Activated CD8-positive, alpha-beta memory T cell treated with anti-CD3 and anti-CD28 coated beads for 48 hours (primary cell): Measurements from ENCODE around the gene CCDC180.
"Not testable (repeated sequence)": the region's sequence is repeated elsewhere in the genome, so short reads cannot be mapped to it uniquely, and the experiment has no call there.

ENCODE experiments used
- DNase-seq, 3 experiments: peaks; one replicate each; pipeline ENCODE4 v3.0.0-alpha.2; 2020; ENCODE audit warnings: low read depth in 2 of 3, low spot score in 2 of 3

The CCDC180 gene

DNA sequence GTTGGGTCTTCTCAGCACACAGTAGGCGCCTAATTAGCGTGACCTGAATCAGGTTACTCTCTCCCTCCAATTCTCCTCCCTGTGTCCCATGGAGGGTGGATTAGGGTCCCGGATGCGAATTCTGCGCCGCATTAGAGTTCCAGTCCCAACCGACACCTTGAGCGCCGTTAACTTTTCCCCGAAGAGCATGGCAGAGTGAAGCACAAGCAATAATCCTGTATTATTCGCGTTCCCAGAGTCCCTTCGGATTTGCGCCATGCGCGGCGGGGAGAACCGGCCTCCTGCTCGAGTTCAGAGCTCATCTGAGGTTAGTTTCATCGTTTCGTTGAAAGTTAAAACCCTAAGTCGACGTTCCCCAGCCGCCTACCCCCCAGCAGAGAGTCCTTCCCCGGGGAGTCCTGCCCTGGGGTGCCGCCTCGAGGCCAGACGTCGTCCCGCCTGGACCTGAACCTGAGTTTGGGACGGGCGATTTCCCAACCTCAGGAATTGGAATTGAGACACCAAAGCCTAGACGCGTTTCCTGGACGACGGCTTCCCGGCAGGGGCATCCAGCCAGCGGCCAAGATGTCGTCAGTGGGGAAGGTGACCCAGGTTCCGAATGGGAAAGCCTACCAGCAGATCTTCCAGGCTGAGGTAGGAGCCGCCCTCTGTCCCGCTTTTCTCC, at the start of gene CCDC180:
CCDC180 (plus strand) TSS at position 160 of the 664 bp plus-strand sequence; CDS start at position 565, 405 bp downstream.
- DNase-seq: no peak

DNA sequence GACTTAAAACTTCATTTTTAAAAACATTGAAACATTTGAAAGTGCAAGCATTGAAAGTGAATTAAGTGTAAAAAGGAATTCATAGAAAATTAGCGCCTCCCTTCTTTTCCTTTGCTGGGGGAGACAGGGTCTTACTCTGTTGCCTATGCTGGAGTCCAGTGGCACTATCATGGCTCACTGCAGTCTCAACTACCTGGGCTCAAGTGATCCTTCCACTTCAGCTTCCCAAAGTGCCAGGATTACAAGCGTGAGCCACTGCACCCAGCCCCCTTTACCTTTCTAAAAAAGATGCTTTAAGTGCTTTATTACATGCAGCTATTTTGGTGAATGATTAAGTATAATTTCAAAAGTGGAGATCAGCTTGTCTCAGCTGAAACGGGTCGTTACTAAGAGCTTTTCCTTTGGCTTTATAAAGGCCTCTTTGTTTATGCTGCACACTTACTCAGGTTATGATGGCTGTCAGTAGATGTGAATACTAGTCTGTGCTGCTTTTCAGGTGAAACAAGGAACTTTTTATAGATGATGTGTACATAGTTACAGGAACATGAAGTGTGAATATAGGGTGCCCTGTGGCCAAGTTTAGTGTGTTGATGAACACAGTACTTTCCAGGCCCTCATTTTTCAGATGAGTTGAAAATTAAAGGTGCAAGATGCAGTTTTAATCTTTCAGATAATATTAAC, 47.5 kb upstream of the CCDC180 start:
- DNase-seq: not testable (repeated sequence)

DNA sequence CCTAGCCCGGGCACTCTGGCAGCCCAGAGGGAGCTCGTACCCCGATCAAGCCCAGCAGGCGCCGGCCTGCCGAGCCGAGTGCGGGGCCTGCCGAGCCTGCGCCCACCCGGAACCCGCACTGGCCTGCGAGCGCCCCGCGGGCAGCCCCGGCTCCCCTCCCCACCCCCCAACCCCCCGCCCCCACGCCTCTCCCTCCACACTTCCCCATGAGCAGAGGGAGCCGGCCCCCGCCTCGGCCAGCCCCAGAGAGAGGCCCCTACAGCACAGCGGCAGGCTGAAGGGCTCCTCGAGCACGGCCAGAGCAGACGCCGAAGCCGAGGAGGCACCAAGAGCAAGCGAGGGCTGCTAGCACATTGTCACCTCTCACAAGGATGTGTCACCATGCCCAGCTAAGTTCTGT, 36.2 kb upstream of the CCDC180 start:
- no peak for DNase-seq

DNA sequence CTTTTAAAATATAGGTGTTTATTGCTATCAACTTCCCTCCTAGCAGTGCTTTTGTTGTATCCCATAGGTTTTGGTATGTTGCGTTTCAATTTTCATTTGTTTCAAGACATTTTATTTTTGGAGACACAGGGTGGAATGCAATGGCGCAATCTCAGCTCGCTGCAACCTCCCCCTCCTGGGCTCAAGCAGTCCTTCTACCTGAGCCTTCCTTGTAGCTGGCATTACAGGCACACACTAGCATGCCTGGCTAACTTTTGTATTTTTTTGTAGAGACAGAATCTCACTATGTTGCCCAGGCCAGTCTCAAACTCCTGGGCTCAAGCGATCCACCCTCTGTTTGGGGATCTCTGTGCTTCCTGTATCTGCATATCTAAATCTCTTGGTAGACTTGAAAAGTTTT, 35.4 kb upstream of the CCDC180 start:
- DNase-seq: no peak

DNA sequence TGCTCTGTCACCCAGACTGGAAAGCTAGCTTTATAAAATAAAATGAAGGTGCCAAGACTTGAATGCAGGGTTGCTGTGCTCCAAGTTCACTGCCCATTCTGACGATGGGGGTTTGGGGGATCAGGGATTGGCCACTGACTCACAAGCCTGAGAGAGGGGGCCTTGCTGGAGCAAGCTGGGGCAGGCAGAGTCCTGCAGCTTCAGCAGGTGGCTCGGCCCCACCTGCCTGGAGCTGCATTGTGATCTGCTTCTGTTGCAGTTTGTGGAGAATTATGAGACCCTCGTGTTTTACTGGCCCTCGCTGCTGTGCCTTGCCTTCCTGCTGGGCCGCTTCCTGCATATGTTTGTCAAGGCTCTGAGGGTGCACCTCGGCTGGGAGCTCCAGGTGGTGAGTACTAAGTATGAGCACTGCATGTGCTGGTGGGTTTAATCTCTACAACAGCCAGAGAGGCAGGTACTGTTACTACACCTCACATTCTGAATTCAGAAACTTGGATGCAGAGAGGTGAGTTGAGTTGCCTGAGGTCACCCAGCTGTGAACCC, 31.1 kb upstream of the CCDC180 start:
- no peak for DNase-seq

DNA sequence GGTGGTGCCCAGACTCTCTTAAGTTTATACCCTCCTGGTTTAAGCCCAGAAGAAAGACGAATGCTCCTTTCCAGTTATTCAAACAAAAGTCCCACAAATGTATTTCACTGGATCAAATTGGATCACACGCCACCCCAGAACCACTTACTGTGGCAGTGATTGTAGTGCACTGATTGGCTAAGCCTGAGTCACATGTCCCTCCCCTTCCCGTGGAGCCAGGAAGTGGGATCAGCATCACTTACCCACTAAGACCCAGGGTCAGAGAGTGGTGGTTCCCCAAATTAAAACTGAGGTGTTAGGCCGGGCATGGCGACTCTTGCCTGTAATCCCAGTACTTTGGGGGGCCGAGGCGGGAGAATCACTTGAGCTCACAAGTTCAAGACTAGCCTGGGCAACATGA, 29.5 kb upstream of the CCDC180 start:
- DNase-seq: no peak

DNA sequence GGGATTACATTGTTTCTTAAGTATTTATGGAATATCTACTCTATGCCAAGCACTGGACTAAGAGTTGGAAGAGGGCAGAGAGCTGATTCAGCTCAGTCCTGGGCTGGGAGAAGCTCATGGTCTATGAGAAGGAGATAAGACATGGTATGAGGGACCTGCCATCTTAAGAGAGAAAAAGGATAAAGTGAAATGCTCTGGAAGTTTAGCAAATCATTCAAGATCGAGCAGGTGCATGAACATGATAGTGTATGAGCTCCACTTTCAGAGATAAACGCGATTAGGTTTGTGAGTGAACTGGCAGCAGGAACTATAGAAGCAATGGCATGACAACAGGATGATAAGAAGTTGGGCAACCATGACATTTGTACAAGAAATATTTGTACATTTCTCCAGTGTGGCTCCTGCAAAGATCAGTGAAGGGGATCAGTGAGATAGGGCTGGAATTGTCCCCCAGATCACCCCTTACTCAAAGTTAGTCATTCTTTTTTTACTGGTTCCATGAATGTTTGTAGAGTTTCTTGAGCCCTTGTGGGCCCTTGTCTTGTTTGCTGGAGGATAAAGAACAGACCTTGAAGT, 26.6 kb upstream of the CCDC180 start:
- DNase-seq: no peak

DNA sequence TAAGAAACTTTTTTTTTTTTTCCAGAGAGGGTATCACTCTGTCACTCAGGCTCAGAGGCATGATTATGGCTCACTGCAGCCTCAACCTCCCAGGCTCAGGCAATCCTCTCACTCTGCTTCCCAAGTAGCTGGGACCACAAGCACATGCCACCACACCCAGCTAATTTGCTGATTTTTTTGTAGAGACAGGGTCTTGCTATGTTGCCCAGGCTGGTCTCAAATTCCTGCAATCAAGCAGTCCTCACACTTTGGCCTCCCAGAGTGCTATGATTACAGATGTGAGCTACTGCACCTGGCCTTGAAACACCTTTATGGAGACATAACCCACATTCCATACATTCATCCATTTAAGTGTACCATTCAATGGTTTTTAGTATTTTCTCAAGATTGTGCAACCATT, 23.7 kb upstream of the CCDC180 start:
- no peak for DNase-seq

DNA sequence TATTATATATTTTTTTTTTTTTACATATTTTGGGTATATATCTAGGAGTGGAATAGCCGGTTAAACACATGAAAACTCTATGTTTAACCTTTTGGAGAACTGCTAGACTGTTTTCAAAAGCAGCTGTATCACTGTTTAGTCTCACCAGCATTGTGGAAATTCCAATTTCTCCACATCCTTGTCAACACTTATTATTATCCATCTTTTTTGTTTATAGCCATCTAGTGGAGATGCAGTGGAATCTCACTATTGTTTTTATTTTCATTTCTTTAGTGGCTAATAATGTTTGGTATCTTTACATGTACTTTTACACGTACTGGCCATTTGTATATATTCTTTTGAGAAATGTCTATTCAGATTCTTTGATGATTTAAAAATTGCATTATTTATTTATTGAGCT, 22.7 kb upstream of the CCDC180 start:
- DNase-seq: no peak

DNA sequence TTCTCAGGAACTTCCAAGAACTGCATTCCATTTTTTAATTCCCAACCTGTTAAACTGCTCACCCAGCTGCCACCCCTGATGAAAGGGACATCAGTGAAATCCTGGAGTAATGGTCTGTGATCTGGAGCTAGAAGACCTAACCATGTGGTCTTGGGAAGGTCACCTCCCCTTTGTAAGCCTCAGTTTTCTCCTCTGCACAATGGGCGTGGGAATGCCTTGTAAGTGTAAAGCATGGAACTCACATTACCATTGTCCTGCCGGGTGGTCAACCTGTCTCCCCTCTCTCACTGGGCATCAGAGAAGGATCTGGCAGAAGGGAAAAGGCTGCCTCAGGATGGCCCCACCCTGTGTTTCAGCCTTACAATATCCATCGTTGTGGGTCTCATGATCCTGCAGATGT, 15.3 kb upstream of the CCDC180 start:
- DNase-seq: no peak

DNA sequence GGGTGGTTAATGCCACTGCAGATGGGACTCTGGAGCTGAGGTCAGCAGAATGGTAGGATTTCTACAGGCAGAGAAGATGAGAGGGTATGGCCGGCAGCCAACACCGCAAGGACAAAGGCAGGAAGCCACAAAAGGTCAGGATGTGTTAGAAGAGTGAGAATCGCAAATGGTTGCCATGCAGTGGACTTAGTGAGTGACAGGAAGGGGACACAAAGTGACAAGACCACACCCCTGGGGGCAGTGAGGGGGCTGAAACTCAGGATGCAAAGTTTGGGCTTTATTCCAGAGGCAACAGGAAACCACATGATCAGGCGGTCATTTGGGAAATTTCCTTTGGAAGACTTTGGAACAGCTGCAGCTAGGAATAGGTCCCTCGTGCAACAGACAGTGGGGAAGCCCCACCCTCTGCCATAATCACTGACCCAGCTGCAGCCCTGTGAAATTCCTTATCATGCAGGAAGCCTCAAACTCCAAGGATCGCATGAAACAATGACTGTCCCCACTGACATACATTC, 14.2 kb upstream of the CCDC180 start:
- no peak for DNase-seq

DNA sequence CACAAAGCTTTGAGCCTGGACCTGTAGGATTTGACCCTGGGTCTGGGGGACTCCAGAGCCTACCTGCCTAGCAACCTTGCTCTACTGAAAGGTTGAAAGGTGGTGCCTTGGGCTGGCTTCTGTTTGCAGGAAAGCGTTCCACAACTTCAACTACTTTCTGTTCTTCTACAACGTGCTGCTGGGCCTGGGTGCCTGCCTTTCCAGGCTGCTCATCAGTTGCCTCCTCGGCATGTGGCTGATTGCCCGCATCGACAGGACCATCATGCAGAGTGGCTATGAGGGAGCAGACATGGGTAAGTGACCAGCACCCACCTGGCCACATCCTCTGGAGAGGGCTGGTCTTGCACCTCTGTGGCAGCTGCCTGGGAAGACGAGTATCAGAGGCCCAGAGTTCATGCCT, 13.6 kb upstream of the CCDC180 start:
- DNase-seq: no peak

DNA sequence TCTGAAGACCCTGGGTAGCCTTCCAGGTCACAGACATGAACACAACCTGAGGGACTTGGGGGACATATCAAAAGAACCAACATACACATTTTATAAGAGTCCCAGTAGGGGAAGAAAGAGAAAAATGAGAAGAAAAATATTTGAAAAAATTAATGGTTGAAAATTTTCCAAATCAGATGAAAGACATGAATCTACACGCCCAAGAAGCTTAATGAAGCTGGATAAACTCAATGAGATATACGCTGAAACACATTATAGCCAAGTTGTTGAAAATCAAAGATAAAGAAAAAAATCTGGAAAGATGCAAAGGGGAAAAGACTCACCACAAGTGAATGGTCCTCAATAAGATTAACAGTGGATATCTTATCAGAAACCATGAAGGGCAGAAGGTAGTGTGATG, 9.6 kb upstream of the CCDC180 start:
- no peak for DNase-seq

DNA sequence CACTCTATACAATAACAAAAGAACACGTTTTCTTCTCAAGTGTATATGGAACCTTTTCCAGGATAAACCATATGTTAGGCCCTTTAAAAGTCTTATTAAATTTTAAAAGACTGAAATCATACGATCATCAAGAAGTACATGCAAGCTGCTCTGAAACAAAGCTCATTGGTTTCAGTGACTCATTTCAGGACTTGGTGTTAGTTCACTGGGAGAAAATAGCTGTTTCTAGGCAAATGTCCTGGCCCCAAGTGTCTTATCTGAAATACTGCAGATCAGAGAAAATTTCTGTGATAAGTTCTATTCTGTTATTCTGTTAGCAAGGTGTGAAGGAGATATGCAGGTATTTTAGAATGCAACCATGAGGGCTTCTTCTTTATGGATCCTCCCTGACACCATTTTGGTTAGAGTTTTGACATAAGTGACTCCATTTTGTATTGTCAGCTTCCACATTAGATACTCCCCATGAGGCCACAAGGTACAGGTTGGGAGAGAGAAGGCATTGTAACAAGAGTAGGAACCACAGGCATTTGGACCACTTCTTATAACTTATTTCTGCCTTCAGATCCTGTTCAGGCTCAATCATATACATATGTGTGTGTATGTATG, 7.5 kb upstream of the CCDC180 start:
- DNase-seq: no peak

DNA sequence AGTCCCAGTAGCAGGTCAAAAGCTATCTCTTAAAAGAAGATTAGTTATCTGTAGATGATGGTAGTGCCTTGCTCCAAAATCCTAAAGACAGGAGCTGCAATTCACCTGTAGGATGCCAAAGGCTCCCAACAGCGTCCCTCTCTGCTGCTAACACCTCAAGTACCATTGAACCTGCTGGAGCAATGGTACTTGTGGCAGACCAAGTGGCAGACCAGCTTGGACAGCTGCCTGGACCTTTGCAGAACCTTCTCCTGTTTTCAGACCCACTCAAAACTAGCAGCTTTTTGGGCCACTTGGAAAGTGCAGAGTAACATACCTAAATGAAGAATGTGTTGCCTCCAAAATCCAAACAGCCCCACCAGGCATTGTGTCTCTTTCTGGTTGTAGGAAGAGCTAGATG, 6.9 kb upstream of the CCDC180 start:
- no peak for DNase-seq

DNA sequence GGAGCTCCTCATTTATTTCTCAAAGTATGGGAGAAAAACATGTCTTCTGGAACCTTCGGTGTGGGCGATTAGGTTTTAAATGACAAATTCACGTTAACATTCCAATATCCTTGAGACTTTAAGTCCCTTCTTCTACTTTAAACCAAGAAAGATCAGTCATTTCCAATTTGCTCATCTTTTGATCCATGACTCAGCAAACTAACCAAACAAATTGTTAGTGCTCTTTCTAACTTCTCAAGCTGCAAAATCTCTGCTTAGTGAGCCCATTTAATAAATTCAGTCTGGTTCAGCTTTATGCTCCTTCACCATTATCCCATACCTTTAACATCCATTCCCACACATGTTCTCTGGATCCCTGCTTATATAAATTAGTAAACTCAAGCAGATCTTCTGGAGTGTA, 5.5 kb upstream of the CCDC180 start:
- DNase-seq: no peak

DNA sequence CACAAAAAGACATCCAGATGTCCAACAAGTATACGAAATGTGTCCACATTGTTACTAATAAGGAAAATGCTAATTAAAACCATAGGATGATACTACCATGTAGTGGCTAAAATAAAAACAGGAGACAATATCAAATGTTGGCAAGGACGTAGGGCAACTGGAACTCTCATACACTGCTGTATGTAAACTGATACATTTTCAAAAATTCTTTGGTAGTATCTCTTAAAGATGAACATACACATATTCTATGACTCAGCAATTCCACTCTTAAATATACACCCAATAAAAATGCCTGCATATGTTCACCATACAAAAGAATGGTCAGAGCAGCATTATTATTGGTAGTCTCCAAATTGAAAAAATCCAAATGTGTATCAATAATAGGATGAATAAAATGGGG, 2.9 kb upstream of the CCDC180 start:
- DNase-seq: no peak

DNA sequence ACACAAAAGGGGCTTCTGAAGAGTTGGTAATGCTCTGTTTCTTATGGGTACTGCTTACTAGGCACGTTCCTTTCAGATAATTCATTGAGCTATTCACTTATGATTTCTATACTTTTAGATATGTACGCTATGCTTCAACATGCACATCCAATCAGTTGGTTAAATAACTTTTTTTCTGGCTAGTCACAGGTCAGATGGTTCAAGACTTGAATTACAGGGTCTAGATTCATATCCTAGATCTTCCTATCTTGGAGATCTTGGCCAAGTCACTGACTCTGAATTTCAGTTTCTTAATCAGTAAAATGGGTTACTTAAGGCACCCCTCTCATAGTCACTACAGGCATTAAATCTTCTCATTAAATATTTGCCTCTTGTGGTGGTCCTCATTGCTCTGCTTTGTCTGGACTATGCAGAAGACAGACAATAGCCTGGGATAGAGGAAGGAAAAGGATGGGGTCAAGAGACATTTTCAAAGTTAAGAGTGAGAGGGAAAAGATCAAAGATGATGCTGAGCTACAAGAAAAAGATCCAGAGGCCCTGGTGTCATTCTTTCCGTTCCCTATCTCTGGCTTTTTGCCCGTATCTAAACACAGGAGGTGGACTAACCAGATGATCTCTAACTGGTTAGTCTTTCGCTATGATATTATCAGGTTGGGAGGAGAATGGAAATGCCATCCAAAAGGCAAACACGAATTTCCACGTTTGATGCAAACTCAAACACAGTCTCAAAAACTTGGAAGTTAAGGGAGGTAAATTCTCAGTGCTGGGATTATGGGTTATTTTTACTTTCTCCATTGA, 1.8 kb upstream of the CCDC180 start:
- no peak for DNase-seq

DNA sequence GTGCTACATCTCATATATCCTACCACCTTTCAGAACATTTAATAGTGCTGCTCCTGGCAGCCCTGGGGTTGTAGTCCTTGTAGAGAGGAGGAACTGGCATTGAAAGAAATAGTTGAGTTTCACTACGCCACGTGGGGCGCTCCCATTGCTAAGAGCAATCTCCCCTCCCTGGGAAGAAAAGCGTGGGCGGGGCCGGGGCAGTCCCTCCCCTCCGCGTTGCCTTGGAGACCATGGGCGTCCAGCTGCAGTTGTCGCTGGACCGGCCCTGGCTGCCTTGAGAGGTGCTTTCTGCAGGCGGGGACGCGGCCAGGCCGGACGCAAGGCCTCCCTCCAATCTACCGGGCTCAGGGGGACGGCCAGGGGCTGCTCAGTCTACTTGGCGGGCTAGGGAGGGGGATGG, 368 bp upstream of the CCDC180 start:
- DNase-seq: no peak

DNA sequence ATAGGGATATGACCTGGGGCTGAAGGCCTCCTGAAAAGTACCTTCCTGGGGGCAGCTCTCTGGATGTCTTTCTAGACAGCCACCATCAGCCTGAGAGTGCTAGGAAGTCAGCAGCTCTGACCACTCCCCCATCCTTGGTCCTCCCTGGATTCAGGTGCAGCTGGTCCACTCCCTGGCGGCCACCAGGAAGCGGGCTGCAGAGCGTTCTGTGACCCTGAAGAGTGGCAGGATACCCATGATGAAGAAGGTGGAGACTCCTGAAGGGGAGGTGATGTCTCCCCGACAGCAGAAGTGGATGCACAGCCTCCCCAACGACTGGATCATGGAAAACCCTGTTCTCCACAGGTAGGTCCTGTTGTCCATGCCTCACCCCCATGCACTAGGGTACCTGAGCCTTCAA, 1.8 kb downstream of the CCDC180 start:
- no peak for DNase-seq

DNA sequence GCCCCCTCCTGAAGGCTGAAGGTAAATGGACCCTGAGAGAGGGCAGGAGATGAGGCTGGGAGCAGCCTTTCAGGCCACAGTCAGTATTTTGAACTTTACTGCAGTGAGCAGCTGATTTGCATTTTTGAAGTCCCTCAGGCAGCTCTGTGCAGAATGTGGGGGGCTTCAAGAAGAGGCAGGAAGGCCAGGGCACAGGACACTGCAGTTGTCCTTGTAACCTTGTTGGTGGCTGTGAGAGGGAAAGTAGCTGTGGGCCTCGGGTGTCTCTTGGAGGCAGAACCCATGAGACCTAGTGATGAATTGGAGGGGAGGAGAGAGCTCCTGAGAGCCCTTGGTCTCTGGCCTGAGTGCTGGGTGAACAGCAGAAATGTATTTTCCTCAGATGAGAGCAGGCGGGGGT, 2.6 kb downstream of the CCDC180 start:
- DNase-seq: no peak
